Spinal cord (tissue), 10 donors: ENCODE results near the gene OSTN. TPM values are rescaled to one million over a fixed set of nuclear protein-coding genes. Genes with fewer than 3 reads are reported as not detected.
"Not testable (repeated sequence)": the region's sequence is repeated elsewhere in the genome, so short reads cannot be mapped to it uniquely, and the experiment has no call there.

ENCODE experiments used
- DNase-seq, 6 donors: peaks; one replicate each; pipeline versions ENCODE4 v3.0.0 to v3.0.0-alpha.2; 2013 to 2015; ENCODE audit warnings: low spot score in 6 of 6, low read depth in 4 of 6
- H3K27ac ChIP-seq: one replicate; pipeline ENCODE4 v1.5.1; 2013; ENCODE audit warnings: low read depth, low read length, control low read depth
- H3K27me3 ChIP-seq: one replicate; pipeline ENCODE4 v1.6.1; 2013; ENCODE audit warnings: low read length; ENCODE audit not compliant: control insufficient read depth, insufficient read depth
- H3K36me3 ChIP-seq: one replicate; pipeline ENCODE4 v1.6.1; 2013; ENCODE audit warnings: low read length; ENCODE audit not compliant: control insufficient read depth, insufficient read depth
- H3K4me1 ChIP-seq: one replicate; pipeline ENCODE4 v1.6.1; 2013; ENCODE audit warnings: low read length; ENCODE audit not compliant: control insufficient read depth, insufficient read depth
- H3K4me3 ChIP-seq: one replicate; pipeline ENCODE4 v1.5.1; 2013; ENCODE audit warnings: low read depth, low read length, control low read depth
- H3K9me3 ChIP-seq: one replicate; pipeline ENCODE4 v1.6.1; 2013; ENCODE audit warnings: low read length; ENCODE audit not compliant: control insufficient read depth, insufficient read depth
- WGBS: methylation state at CpG from one replicate; pipeline ENCODE4 v1.1.5; 2013; ENCODE audit warnings: missing lambda C conversion rate; ENCODE audit not compliant: insufficient coverage; 5-methylcytosine and 5-hydroxymethylcytosine counted together
- polyA plus RNA-seq, 2 donors: library from polyadenylated mRNA; unstranded; fragments of 120-200 nt; gene quantifications; one replicate each; pipeline ENCODE4 v1.2.1, GENCODE V29; 2013; ENCODE audit not compliant: insufficient read length in 2 of 2
- total RNA-seq, 2 donors: library from RNA; depleted of rRNA in 1 of 2; stranded (reverse); fragments of 120-200 nt in 1 of 2; fragments of >200 nt in 1 of 2; gene quantifications; one replicate each; pipeline versions ENCODE4 v1.2.3 to v1.2.4, GENCODE V29; 2013 to 2014
- donor health status: healthy.

OSTN gene
- total and polyA plus RNA-seq, 4 donors = 0.17 to 0.74 (median 0.53) TPM

- no CpG with 5 or more reads among the region's 1 CpG for WGBS
- Histone ChIP-seq H3K27ac (no peak overlapping the region), H3K27me3 (no peaks in the 10 kb centered on the region), H3K9me3 (no peaks in the 10 kb centered on the region), H3K4me1 (no peaks in the 10 kb centered on the region), H3K4me3 (no peak overlapping the region), H3K36me3 (no peaks in the 10 kb centered on the region)
- no peak for DNase-seq
Measured at GRCh38 chr3:191259486-191259885, 60.4 kb downstream of the OSTN start.

GRCh38 chr3:191260431-191261303 is 61.6 kb downstream of the OSTN start:
- 57% methylated on average over 8 of the region's 11 CpGs for WGBS
- Histone ChIP-seq H3K4me3 (no peak overlapping the region), H3K9me3 (no peaks in the 10 kb centered on the region), H3K27me3 (no peaks in the 10 kb centered on the region), H3K4me1 (no peaks in the 10 kb centered on the region), H3K36me3 (no peaks in the 10 kb centered on the region), H3K27ac (no peak overlapping the region)
- DNase-seq = no peak

DNA sequence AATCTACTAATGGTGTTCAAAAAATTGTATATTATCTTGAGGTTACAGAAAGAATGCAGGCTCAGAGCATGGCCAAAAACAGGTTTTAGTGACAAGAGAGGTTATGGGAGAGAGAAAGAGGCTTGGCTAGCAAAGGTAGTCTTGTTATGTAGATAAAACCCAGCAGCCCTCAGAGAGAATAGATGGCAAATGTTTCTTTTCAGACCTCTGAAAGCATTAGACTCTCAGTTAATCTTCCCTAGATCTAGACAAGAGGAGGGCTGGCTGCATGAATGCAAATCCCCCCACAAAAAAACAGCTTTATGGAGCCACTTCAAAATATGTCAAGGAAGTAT is 62.2 kb downstream of the OSTN start:
- no peaks in the 10 kb centered on the region for H3K9me3 ChIP-seq
- H3K4me1 ChIP-seq = no peaks in the 10 kb centered on the region
- no peak for DNase-seq
- H3K27ac ChIP-seq = no peak overlapping the region
- no peak overlapping the region for H3K4me3 ChIP-seq
- no peaks in the 10 kb centered on the region for H3K27me3 ChIP-seq
- H3K36me3 ChIP-seq = no peaks in the 10 kb centered on the region

GRCh38 chr3:191262650-191263049 is 63.6 kb downstream of the OSTN start:
- DNase-seq = no peak
- no peaks in the 10 kb centered on the region for H3K4me1 ChIP-seq
- H3K9me3 ChIP-seq = no peaks in the 10 kb centered on the region
- WGBS = no CpG with 5 or more reads among the region's 1 CpG
- H3K27ac ChIP-seq = no peak overlapping the region
- no peaks in the 10 kb centered on the region for H3K27me3 ChIP-seq
- no peak overlapping the region for H3K4me3 ChIP-seq
- no peaks in the 10 kb centered on the region for H3K36me3 ChIP-seq

- H3K27me3 ChIP-seq = no peaks in the 10 kb centered on the region
- no peak overlapping the region for H3K27ac ChIP-seq
- no peak for DNase-seq
- H3K4me3 ChIP-seq = no peak overlapping the region
- no peaks in the 10 kb centered on the region for H3K9me3 ChIP-seq
- H3K4me1 ChIP-seq = no peaks in the 10 kb centered on the region
- no peaks in the 10 kb centered on the region for H3K36me3 ChIP-seq
Measured at GRCh38 chr3:191263365-191263764, 64.3 kb downstream of the OSTN start.

DNA sequence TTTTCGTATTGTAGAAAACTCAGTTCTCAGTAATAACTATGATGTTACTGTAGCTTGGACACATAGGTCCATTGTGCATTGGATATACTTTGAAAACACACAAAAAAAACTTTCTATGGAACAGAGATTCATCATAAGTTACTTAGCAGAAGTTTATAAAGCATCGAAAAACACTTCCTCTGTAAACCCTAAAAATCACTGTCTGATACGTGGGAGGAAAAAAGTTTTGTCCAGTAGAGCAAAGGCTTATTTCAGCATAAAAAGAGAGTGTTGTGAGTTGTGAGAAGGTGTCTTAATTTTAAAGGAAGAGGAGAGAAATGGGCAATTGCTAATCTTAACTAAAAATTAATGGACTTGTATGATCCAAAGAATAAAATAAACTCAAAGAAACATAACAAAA is 64.8 kb downstream of the OSTN start:
- H3K4me1 ChIP-seq = no peaks in the 10 kb centered on the region
- H3K27ac ChIP-seq = no peak overlapping the region
- no peaks in the 10 kb centered on the region for H3K36me3 ChIP-seq
- no peak overlapping the region for H3K4me3 ChIP-seq
- WGBS = no CpG with 5 or more reads among the region's 3 CpGs
- H3K9me3 ChIP-seq = no peaks in the 10 kb centered on the region
- DNase-seq = no peak
- H3K27me3 ChIP-seq = no peaks in the 10 kb centered on the region

GRCh38 chr3:191268737-191269136 is 69.7 kb downstream of the OSTN start:
- H3K27ac ChIP-seq = no peak overlapping the region
- no peaks in the 10 kb centered on the region for H3K27me3 ChIP-seq
- H3K9me3 ChIP-seq = no peaks in the 10 kb centered on the region
- no peak overlapping the region for H3K4me3 ChIP-seq
- H3K4me1 ChIP-seq = no peaks in the 10 kb centered on the region
- no peak for DNase-seq
- H3K36me3 ChIP-seq = no peaks in the 10 kb centered on the region

DNA sequence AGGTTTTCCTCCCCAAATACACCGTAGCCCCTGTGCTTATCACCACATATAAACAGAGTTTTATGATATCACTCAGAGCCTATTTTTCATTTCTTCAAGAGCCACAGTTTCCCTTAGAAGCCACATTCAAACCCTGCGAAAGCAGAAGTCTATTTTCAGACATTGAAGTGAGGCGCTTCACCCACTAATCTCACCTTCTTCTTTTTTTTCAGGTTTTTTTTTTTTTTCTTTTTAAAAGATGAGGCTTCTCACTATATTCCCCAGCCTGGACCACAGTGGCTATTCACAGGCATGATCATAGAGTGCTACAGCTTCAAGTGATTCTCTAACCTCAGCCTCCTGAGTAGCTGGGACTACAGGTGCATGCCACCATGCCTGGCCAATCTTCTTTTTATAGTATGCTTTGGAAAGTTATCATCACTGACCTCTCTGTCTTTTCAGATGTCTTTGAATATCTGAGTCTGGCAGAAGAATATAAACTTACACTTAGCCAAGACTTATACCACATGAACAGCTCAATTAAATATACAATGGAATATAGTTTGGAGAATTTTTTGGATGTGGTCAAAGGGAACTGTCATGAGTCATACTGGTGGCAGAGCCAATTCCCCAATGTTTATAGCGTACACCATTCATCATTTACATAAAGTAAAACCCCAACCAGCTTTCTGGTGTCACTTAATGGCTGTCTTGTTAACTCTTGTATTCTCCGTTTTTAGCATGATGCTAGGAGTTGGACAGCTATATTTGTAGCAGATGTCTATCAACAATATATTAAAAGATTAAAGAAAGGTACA is 70.4 kb downstream of the OSTN start:
- Histone ChIP-seq H3K9me3 (no peaks in the 10 kb centered on the region), H3K4me3 (no peak overlapping the region), H3K36me3 (no peaks in the 10 kb centered on the region), H3K27me3 (no peaks in the 10 kb centered on the region), H3K4me1 (no peaks in the 10 kb centered on the region), H3K27ac (no peak overlapping the region)
- 60% methylated on average over 1 of the region's 5 CpGs for WGBS
- DNase-seq = no peak

DNA sequence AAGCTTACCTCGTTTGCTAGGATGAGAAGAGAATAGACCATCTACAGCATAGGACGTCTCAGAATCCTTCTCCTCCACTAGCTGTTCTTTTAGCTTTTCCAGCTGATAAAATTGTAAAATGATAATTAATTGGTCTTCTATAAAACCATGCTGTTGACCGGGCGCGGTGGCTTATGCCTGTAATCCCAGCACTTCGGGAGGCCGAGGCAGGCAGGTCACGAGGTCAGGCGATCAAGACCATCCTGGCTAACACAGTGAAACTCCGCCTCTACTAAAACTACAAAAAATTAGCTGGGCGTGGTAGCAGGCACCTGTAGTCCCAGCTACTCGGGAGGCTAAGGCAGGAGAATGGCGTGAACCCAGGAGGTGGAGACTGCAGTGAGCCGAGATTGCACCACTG is 76.2 kb downstream of the OSTN start:
- DNase-seq, H3K27ac ChIP-seq, H3K4me3 ChIP-seq, H3K9me3 ChIP-seq, H3K27me3 ChIP-seq, H3K4me1 ChIP-seq, H3K36me3 ChIP-seq: not testable (repeated sequence)
- 100% methylated on average over 1 of the region's 14 CpGs for WGBS

- no peaks in the 10 kb centered on the region for H3K36me3 ChIP-seq
- no peaks in the 10 kb centered on the region for H3K27me3 ChIP-seq
- no peak overlapping the region for H3K27ac ChIP-seq
- no peak overlapping the region for H3K4me3 ChIP-seq
- H3K4me1 ChIP-seq = no peaks in the 10 kb centered on the region
- no peaks in the 10 kb centered on the region for H3K9me3 ChIP-seq
- no peak for DNase-seq
Measured at GRCh38 chr3:191275751-191276150, 76.7 kb downstream of the OSTN start.
